ENCODE measurements around the gene PFDN4.
"Not testable (repeated sequence)": the region's sequence is repeated elsewhere in the genome, so short reads cannot be mapped to it uniquely, and the experiment has no call there.

PFDN4 gene

GRCh38 chr20:54229566-54230160 lies 21.8 kb downstream of the PFDN4 start:
- no peak for DNase-seq

- DNase-seq: no peak
Measured at GRCh38 chr20:54231036-54231435, 23.1 kb downstream of the PFDN4 start.

GRCh38 chr20:54234991-54235390 lies 27.1 kb downstream of the PFDN4 start:
- no peak for DNase-seq

- no peak for DNase-seq
Measured at GRCh38 chr20:54237116-54237943, 29.4 kb downstream of the PFDN4 start.

- no peak for DNase-seq
Measured at GRCh38 chr20:54244113-54244512, 36.2 kb downstream of the PFDN4 start.

- DNase-seq: not testable (repeated sequence)
Measured at GRCh38 chr20:54248705-54249104, 40.8 kb downstream of the PFDN4 start.

GRCh38 chr20:54250691-54251090 lies 42.8 kb downstream of the PFDN4 start:
- no peak for DNase-seq

GRCh38 chr20:54251096-54251495 lies 43.2 kb downstream of the PFDN4 start:
- DNase-seq: no peak

- DNase-seq: no peak
Measured at GRCh38 chr20:54254596-54254995, 46.7 kb downstream of the PFDN4 start.

GRCh38 chr20:54255157-54255556 lies 47.3 kb downstream of the PFDN4 start:
- no peak for DNase-seq

- no peak for DNase-seq
Measured at GRCh38 chr20:54256202-54256601, 48.3 kb downstream of the PFDN4 start.

GRCh38 chr20:54257071-54257816 lies 49.4 kb downstream of the PFDN4 start:
- no peak for DNase-seq

GRCh38 chr20:54260116-54260515 lies 52.2 kb downstream of the PFDN4 start:
- no peak for DNase-seq

GRCh38 chr20:54262671-54263070 lies 54.8 kb downstream of the PFDN4 start:
- DNase-seq: no peak

- no peak for DNase-seq
Measured at GRCh38 chr20:54263116-54263690, 55.3 kb downstream of the PFDN4 start.

- DNase-seq: not testable (repeated sequence)
Measured at GRCh38 chr20:54265791-54266190, 57.9 kb downstream of the PFDN4 start.

- no peak for DNase-seq
Measured at GRCh38 chr20:54266844-54267243, 59.0 kb downstream of the PFDN4 start.

- no peak for DNase-seq
Measured at GRCh38 chr20:54267483-54268003, 59.7 kb downstream of the PFDN4 start.

GRCh38 chr20:54268941-54269340 lies 61.1 kb downstream of the PFDN4 start:
- no peak for DNase-seq

All from NCI-H2029 treated with DMSO at 0.1 percent for 48 hours (cell line).